HG02571 (cell line): Measurements from ENCODE around the gene LPO.

Source experiments
- ATAC-seq: cut with Tn5 transposase; IDR thresholded peaks from one replicate; pipeline ENCODE4 v1.9.1; 2021; ENCODE audit warnings: mild to moderate bottlenecking, moderate library complexity; ENCODE audit not compliant: unreplicated experiment

Gene LPO

GRCh38 chr17:58238147-58238634, at the start of gene LPO:
LPO (plus strand) TSS chr17:58238584; CDS start chr17:58242980, 4,396 bp downstream.
- no peak for ATAC-seq

DNA sequence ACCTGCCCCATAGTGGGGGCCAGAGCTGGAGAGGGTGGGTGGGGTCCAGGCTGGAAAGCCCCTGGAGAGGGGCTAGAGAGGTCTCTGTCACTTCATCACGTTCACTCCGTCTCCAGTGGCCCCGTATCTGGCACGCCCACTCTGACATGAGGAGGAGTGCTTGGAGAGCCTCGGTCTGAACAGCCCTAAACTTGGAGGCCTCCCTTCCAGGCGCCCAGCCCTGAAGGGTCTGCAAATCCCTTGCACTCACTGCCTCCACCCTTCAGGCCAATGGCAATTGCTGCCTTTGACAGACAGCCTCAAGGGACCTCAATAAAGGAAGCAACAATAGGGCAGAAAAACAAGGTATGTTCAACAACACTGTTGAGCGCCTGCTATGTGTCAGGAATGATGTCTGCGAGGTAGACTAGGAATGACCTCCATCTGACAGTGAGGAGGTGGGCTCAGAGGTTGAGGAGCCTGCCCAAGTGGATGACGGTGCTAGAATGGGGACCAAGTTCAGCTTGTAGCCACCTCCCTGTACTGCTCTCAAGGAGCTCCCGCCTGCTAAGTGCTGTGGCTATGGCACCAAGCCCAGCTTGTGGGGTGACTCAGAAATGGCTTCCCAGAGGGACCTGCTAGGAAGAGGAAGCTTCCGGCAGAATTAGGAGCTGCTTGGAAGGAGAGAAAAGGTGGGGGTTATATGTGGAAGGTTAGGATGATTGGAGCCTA, 48.8 kb upstream of the LPO start:
- ATAC-seq: no peak

DNA sequence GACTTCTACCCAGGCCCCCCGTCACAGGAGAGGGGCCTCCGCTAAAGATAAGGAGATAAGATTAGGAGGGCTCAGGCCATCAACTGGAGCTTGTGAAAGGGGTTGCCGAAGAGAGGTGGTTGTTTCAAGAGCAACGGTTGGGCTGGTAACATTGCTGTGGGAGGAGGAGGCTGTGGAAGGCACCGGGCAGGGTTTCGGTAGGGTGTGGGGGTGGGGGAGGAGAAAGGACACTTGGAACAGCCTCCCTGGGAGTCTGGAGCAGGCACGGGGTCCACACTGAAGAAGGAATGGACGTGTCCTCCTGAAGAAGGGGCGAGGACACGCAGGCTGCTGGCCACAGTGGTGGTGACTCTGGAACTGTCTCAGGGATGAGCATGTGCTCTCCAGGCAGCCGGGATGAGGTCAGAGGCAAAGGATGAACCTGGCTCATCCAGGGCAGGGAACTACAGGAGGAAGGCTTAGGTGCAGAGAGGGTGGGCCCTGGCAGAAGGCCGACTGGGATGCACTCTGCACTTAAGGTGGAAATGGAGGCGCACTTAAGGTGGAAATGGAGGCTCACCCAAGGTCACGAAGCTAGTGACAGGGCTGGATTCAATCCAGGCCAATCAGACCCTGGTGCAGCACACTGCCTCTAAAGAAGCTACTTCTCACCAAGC, 47.0 kb upstream of the LPO start:
- no peak for ATAC-seq

DNA sequence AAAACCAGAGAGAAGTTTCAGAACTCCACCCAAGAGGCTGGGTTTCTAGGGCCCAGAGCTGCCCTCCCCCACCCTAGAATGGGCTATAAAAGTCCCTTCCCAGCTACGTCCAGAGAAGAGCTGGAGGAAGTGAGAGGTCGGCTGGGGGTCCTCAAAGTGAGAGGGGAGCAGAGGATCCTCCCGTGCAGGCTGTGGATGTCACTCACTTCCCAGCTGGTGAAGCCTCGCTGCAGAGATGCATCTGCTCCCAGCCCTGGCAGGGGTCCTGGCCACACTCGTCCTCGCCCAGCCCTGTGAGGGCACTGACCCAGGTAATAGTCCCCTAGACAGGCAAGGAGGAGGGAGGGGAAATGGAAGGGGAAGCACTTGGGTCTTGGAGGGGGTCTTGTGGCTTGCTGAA, 45.8 kb upstream of the LPO start, which contains the start of gene EPX:
Gene EPX, plus strand, starts transcription at position 115 of the 400 bp plus-strand sequence. Its CDS starts 121 bp downstream, at position 236.
- ATAC-seq: no peak

DNA sequence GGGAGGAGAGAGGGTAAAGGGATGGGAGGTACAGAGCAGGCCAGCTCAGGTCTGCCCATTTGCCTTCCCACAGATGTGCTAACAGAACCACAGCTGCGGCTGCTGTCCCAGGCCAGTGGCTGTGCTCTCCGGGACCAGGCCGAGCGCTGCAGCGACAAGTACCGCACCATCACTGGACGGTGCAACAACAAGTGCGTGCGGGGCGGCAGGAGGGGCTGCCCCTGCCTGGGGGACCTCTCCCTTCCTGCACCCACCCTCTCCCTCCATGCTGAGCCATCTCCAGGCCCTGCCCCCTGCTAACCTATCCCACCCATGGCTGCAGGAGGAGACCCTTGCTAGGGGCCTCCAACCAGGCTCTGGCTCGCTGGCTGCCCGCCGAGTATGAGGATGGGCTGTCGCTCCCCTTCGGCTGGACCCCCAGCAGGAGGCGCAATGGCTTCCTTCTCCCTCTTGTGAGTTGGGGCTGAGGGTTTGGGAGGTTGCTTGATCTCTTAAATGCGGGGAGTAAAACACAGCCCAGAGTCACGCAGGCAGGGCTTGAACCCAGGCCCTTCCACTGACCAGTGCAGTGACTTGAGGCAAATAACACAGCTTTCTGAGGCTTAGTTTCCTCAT, 44.6 kb upstream of the LPO start:
- no peak for ATAC-seq

- ATAC-seq: no peak
Measured at GRCh38 chr17:58195518-58196123, 42.8 kb upstream of the LPO start.

- ATAC-seq: no peak
Measured at GRCh38 chr17:58196610-58197009, 41.8 kb upstream of the LPO start.

DNA sequence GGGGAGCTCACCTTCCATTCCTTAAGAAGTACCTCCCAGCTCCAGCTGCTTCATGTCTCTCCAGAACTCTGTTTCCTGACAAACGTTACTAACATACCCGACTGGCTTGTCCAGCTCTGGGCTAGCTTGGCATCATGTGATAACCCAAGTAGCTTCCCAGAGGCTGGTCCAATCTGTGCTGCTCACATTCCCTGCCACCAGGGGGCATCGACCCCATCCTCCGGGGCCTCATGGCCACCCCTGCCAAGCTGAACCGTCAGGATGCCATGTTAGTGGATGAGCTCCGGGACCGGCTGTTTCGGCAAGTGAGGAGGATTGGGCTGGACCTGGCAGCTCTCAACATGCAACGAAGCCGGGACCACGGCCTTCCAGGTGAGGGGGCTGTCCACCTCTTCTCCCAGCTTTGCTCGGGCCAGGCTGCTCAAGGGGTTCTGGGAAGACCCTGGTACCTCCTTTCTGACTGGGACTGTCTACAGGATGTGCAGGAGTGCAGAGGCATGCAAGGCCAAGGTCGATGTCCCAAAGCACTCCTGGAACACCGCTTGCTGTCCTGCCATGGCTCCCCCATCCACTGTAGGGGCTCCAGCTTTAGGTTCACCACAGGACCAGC, 38.3 kb upstream of the LPO start:
- no peak for ATAC-seq

GRCh38 chr17:58202859-58203258, 35.5 kb upstream of the LPO start:
- no peak for ATAC-seq

DNA sequence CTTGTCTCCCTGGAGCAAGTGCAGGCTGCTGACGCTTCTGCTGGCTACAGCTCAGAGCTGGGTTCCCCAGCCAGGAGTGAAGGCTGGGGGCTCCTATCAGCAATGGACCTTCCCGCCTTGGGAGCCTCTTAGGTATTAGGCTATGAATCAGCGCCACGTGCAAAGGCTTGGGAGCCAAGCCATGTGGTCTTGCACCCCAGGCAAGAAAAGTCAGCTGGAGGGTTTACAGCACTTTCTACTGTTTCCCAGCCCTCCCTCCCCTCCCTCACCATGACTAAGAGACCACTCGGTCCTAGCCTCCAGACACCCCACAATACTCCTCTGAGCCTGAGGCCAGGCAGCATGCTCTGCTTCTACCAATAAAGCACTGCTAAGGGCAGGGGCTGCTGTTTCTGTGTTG, 33.6 kb upstream of the LPO start:
- no peak for ATAC-seq

- ATAC-seq: no peak
Measured at GRCh38 chr17:58205936-58206335, 32.4 kb upstream of the LPO start.

GRCh38 chr17:58207451-58207850, 30.9 kb upstream of the LPO start:
- no peak for ATAC-seq

DNA sequence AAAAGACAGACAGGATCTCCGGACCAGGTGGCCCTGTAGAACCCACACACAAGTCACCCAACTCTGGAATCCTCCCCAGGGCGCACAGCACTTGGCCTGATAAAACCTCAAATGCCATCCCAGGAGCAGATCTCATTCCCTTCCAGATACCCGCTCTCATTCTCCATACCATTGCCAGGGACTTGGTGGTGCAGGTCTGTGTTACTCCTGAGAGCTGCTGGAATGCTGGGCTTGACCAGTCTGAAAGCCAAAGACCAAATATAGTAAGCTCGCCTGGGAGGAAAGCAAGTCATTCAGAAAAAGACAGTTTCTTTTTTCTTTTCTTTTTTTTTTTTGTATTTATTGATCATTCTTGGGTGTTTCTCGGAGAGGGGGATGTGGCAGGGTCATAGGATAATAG, 30.0 kb upstream of the LPO start:
- no peak for ATAC-seq

DNA sequence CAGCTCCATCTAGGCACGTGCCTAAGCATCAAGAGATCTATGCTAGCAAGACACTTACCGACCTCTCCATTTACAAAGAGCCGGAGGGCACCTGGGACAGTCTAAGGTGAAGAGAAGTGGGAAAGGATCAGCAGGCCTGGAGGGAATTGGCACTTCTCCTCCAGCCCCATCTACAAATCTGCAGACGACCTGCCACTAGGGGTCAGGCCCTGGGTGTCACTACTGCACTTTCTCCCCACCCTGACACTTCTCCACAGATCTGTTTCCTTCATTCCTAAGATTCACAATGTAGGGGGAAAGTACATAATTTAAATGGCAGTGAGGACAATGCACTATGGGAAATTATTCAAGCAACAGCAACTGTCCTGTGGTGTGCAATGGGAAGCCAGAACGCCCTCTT, 27.5 kb upstream of the LPO start:
- no peak for ATAC-seq

DNA sequence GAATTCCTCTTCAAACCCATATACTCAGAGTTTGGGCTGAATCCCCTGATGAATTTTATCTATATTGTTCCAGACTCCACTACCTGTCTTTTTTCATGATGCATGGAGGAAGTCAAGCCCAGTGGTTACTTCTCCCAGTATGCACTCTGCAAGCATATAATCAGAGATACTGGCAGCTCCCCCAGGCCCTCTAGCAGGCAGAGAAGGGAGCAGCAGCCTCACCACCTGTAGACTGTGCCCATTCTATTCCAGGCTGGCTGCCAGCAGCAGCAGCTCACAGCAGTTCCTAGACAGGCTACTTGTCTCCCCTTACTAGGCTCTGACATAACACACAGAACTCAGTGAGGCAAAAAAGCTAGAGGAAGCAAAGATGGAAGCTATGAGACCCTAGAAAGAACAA, 22.7 kb upstream of the LPO start:
- ATAC-seq: no peak

DNA sequence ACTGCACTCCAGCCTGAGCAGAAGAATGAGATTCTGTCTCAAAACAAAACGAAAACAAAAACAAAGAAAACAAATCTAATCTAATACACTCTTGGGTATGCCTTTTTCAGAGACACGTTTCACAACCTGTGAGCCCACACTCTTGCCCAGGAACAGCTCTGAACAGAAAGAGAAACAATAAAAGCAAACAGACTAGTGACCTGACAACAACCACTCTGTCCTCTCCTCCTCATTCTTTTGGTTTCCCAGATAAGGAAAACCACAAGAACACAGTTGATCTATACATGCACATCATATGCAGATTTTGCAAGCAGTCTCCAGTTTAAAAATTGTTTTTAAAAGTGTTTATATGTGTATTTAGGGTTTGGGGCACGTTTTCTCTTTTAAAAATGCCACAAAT, 20.6 kb upstream of the LPO start:
- no peak for ATAC-seq

DNA sequence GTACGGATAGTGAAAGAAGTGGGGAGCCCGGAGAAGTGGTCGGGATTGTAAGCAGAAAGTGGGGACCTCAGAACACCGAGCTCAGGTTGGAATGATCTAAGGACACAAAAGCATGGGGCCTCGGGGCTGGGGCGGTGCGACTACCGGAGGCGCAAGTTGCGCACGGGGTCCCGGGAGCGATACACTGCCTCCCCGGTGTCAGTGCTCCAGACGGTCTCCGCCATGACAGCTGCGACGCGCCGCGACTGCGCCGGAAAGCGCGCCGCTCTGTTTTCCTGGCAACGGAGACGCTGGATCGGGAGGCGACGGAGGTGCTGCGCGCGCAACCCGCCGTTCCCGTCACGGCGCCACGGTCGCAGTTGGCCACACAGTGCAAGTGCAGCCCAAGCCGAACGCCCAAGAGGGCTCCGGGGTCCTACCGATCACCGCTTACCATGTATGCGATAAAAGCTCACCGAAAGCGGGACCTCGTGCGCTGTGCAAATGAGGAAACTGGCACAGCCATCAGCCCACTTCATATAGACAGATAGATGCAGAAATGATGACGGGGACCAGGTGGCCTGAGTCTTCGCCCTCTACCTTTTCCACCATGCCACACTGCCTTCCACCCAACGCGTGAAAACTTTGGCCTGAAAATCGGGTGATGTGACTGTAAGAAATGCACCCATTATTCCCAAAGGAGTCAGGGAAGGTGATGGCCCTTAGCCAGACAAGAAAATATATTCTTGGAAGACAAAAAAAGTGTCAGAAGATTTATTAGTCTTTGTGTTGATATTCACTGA, 19.2 kb upstream of the LPO start, which contains the start of gene MKS1:
Gene MKS1, minus strand, starts transcription at position 249 of the 782 bp plus-strand sequence. Its CDS starts 25 bp downstream, at position 224.
- ATAC-seq: peak; percentile 93

DNA sequence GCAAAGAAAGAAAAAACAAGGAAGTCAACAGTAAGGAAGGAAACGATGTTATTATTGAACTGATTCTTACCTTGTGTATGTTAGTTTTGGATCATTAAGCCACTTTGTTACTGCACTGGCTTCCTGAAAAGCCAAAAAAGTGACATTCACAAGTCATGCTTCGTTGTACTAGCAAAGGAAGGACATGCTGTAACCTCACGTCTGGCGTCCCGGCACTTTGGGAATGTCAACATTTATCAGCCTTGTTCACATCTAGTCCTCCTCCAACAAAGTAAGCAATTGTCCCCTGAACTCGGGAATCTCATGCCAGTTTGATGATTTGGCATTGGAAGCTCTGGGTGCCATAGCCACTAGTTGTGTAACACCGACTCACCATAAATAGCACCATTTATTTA, 18.6 kb upstream of the LPO start:
- no peak for ATAC-seq

DNA sequence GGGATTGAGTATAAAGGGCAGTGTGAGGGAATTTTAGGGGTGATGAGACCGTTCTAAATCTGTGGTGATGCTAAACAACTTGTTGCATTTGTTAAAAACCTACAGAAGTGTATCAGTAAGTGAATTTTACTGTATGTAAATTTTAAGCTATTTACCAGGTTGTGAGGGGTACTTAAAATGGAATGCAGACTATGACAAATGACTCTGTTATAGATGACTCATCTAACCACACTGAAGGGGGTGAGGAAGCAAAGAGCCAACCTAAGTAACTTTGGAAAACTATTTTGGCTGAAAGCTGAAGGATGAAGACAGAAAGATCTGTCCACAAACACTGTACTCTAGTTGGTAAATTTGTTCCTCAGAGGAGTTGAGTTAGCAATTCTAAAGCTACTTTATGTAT, 14.1 kb upstream of the LPO start:
- no peak for ATAC-seq

- no peak for ATAC-seq
Measured at GRCh38 chr17:58227733-58228132, 10.7 kb upstream of the LPO start.
